ENCODE data around the gene MYH6. TPM values are rescaled to one million over a fixed set of nuclear protein-coding genes. Genes with fewer than 3 reads are reported as not detected.

MYH6 gene
- total and polyA plus RNA-seq, 2 donors (not counting 3 experiments of a cell fraction or from before 2014, with no cell fraction given) = not detected

GRCh38 chr14:23405516-23406025 lies 2.5 kb downstream of the MYH6 start:
- DNase-seq (ENCODE audit: low read depth, low spot score) (no peak), FAIRE-seq (no peak)
- Histone ChIP-seq H4K20me1 (replicated peaks; ENCODE audit: control insufficient read depth, extremely low read depth, insufficient read depth, low read length) (no peaks in the 10 kb centered on the region), H3K27ac (ENCODE audit: insufficient read depth, low read depth, low read length) (no peak overlapping the region), H3K9me3 (replicated peaks; ENCODE audit: control insufficient read depth, insufficient read depth, low read length) (no peaks in the 10 kb centered on the region), H3K4me1 (ENCODE audit: control insufficient read depth, extremely low read depth, insufficient read depth, low read length) (no peaks in the 10 kb centered on the region), H3K36me3 (ENCODE audit: control insufficient read depth in 2 of 2, extremely low read depth in 1 of 2, insufficient read depth in 2 of 2, low read length in 2 of 2) (no peaks in the 10 kb centered on the region), H3K4me3 (replicated peaks in 1 of 3; ENCODE audit: insufficient read depth in 1 of 3, low read depth in 1 of 3, low read length in 3 of 3) (no peak overlapping the region), H3K27me3 (ENCODE audit: control insufficient read depth in 2 of 2, insufficient read depth in 2 of 2, low read length in 2 of 2) (no peaks in the 10 kb centered on the region), H3K4me2 (ENCODE audit: insufficient read depth, low read length) (no peak overlapping the region), H3K9me1 (replicated peaks; ENCODE audit: control insufficient read depth, extremely low read depth, insufficient read depth, low read length) (no peaks in the 10 kb centered on the region), H3K79me2 (ENCODE audit: control insufficient read depth, insufficient read depth, low read length) (no peaks in the 10 kb centered on the region), H2AFZ (ENCODE audit: low read depth, low read length) (no peak overlapping the region), H3K9ac (replicated peaks; ENCODE audit: extremely low read depth, insufficient read depth, low read length) (no peak overlapping the region)
- ChIA-PET CTCF (no interaction called here), POLR2A (no interaction called here)
- TF ChIP-seq MYC (IDR thresholded peaks at IDR 0.05; ENCODE audit: low read depth, low read length) (no peak), POLR2AphosphoS5 (IDR thresholded peaks at IDR 0.05; ENCODE audit: insufficient read depth, low read depth, low read length) (no peak), CTCF (IDR thresholded peaks at IDR 0.05; ENCODE audit: extremely low read depth in 1 of 2, insufficient read depth in 1 of 2, low read depth in 1 of 2, low read length in 2 of 2) (no peak)
- dilution Hi-C loops (cut with MboI; ENCODE audit: extremely low pct_ligation_motif_present, low sequenced_read_pairs) (no loop called here), intact Hi-C loops (cut with micrococcal nuclease) (no loop called here)
- no TSS peak for BruUV-seq (replicated peaks)

- POLR2A ChIA-PET = no interaction called here
- Histone ChIP-seq H3K27me3 (ENCODE audit: control insufficient read depth in 2 of 2, insufficient read depth in 2 of 2, low read length in 2 of 2) (no peaks in the 10 kb centered on the region), H3K4me2 (ENCODE audit: insufficient read depth, low read length) (no peak overlapping the region), H3K9me1 (replicated peaks; ENCODE audit: control insufficient read depth, extremely low read depth, insufficient read depth, low read length) (no peaks in the 10 kb centered on the region), H3K4me3 (replicated peaks in 1 of 3; ENCODE audit: insufficient read depth in 1 of 3, low read depth in 1 of 3, low read length in 3 of 3) (no peak overlapping the region), H3K9ac (replicated peaks; ENCODE audit: extremely low read depth, insufficient read depth, low read length) (no peak overlapping the region), H3K9me3 (replicated peaks; ENCODE audit: control insufficient read depth, insufficient read depth, low read length) (no peaks in the 10 kb centered on the region), H3K36me3 (ENCODE audit: control insufficient read depth in 2 of 2, extremely low read depth in 1 of 2, insufficient read depth in 2 of 2, low read length in 2 of 2) (no peaks in the 10 kb centered on the region), H3K4me1 (ENCODE audit: control insufficient read depth, extremely low read depth, insufficient read depth, low read length) (no peaks in the 10 kb centered on the region), H4K20me1 (replicated peaks; ENCODE audit: control insufficient read depth, extremely low read depth, insufficient read depth, low read length) (no peaks in the 10 kb centered on the region), H3K27ac (ENCODE audit: insufficient read depth, low read depth, low read length) (no peak overlapping the region), H2AFZ (ENCODE audit: low read depth, low read length) (no peak overlapping the region), H3K79me2 (ENCODE audit: control insufficient read depth, insufficient read depth, low read length) (no peaks in the 10 kb centered on the region)
- no TSS peak for BruUV-seq (replicated peaks)
- CTCF ChIA-PET = no interaction called here
- FAIRE-seq (no peak), DNase-seq (ENCODE audit: low read depth, low spot score) (no peak)
- no peak for TF ChIP-seq MAX (IDR thresholded peaks at IDR 0.05; ENCODE audit: insufficient read depth, insufficient read length)
- no peak for TF ChIP-seq EZH2 (IDR thresholded peaks at IDR 0.05; ENCODE audit: borderline replicate concordance, low read depth, low read length, severe bottlenecking)
- no peak for TF ChIP-seq GATA2 (IDR thresholded peaks at IDR 0.05; ENCODE audit: insufficient read depth, insufficient read length, low read depth, low read length)
- no peak for TF ChIP-seq POLR2AphosphoS5 (IDR thresholded peaks at IDR 0.05; ENCODE audit: insufficient read depth, low read depth, low read length)
- TF ChIP-seq FOS (IDR thresholded peaks at IDR 0.05; ENCODE audit: borderline replicate concordance, insufficient read depth, low read length) = no peak
- no peak for TF ChIP-seq JUN (IDR thresholded peaks at IDR 0.05; ENCODE audit: borderline replicate concordance, insufficient read depth, insufficient read length, low read depth)
- no peak for TF ChIP-seq CTCF (IDR thresholded peaks at IDR 0.05; ENCODE audit: extremely low read depth in 1 of 2, insufficient read depth in 1 of 2, low read depth in 1 of 2, low read length in 2 of 2)
- no peak for TF ChIP-seq MYC (IDR thresholded peaks at IDR 0.05; ENCODE audit: low read depth, low read length)
- TF ChIP-seq POLR2A (IDR thresholded peaks at IDR 0.05; ENCODE audit: low read depth, low read length) = no peak
- intact Hi-C loops (cut with micrococcal nuclease) = no loop called here
- dilution Hi-C loops (cut with MboI; ENCODE audit: extremely low pct_ligation_motif_present, low sequenced_read_pairs) = no loop called here
These were observed 3.0 kb downstream of the MYH6 start for GRCh38 chr14:23405096-23405495.

Data from endothelial cell of umbilical vein (primary cell).